ENCODE measurements around the gene ERN2.

DNA sequence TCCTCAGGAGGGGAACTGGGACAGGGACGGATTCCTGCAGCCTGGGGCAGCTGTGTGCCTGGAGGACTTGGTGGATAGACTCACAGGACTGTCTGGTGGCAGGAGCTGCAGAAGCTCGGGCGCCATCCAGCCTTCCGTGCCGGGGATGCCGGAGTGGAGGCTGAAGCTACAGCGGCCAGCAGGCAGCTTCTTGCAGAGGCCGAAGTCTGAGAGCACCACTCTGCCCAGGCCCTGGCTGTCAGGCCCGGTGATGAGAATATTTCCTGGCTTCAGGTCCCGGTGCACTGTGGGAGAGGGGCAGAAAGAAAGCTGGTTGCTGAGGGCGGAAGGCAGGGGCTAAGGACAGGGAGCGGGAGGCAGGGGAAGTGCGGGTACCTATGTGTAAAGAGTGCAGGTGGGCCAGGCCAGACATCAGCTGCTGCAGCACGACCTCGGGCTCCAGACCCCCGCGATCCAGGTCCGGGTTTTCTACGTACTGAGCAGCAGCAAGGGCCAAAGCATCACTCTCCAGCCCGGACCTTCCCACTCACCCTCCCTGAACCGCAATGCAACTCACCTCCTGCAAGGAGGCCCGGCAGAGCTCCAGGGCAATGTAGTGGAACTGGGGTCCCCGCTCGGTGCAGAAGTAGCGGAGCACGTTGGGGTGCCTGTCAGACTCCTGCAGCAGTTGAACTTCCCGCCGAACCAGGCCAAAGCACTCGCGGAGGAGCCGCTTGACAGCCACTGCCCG lies 18.2 kb downstream of the ERN2 start:
- TF ChIP-seq, protein P1, sequence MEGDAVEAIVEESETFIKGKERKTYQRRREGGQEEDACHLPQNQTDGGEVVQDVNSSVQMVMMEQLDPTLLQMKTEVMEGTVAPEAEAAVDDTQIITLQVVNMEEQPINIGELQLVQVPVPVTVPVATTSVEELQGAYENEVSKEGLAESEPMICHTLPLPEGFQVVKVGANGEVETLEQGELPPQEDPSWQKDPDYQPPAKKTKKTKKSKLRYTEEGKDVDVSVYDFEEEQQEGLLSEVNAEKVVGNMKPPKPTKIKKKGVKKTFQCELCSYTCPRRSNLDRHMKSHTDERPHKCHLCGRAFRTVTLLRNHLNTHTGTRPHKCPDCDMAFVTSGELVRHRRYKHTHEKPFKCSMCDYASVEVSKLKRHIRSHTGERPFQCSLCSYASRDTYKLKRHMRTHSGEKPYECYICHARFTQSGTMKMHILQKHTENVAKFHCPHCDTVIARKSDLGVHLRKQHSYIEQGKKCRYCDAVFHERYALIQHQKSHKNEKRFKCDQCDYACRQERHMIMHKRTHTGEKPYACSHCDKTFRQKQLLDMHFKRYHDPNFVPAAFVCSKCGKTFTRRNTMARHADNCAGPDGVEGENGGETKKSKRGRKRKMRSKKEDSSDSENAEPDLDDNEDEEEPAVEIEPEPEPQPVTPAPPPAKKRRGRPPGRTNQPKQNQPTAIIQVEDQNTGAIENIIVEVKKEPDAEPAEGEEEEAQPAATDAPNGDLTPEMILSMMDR (IDR thresholded peaks at IDR 0.05 in 2 of 3, conservative IDR thresholded peaks at IDR 0.05 in 1 of 3; ENCODE audit: borderline replicate concordance in 1 of 3, insufficient read depth in 1 of 3, low read depth in 2 of 3, low read length in 2 of 3), result no peak
- no peak for TF ChIP-seq JUND (IDR thresholded peaks at IDR 0.05)
- no peak for TF ChIP-seq YY1 (IDR thresholded peaks at IDR 0.05; ENCODE audit: extremely low read depth, insufficient replicate concordance, low read depth, low read length)
- TF ChIP-seq, protein P2, sequence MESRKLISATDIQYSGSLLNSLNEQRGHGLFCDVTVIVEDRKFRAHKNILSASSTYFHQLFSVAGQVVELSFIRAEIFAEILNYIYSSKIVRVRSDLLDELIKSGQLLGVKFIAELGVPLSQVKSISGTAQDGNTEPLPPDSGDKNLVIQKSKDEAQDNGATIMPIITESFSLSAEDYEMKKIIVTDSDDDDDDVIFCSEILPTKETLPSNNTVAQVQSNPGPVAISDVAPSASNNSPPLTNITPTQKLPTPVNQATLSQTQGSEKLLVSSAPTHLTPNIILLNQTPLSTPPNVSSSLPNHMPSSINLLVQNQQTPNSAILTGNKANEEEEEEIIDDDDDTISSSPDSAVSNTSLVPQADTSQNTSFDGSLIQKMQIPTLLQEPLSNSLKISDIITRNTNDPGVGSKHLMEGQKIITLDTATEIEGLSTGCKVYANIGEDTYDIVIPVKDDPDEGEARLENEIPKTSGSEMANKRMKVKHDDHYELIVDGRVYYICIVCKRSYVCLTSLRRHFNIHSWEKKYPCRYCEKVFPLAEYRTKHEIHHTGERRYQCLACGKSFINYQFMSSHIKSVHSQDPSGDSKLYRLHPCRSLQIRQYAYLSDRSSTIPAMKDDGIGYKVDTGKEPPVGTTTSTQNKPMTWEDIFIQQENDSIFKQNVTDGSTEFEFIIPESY (IDR thresholded peaks at IDR 0.05; ENCODE audit: extremely low read depth, insufficient replicate concordance, low read length), result no peak
- no peak for TF ChIP-seq SRF (IDR thresholded peaks at IDR 0.05; ENCODE audit: low read depth)
- no peak for TF ChIP-seq EZH2 (IDR thresholded peaks at IDR 0.05)
- no peak for TF ChIP-seq POLR2A (IDR thresholded peaks at IDR 0.05; ENCODE audit: borderline replicate concordance, extremely low read depth, insufficient read depth, insufficient read length)
- no peak for TF ChIP-seq ELF1 (IDR thresholded peaks at IDR 0.05; ENCODE audit: borderline replicate concordance, low read depth)
